Measurements from ENCODE around the gene LEMD1.
A peak's percentile ranks its signal among the peaks of the same experiment; 100 is the strongest.
"Not testable (repeated sequence)": the region's sequence is repeated elsewhere in the genome, so short reads cannot be mapped to it uniquely, and the experiment has no call there.

LEMD1 gene

GRCh38 chr1:205429762-205430695 is 8.2 kb upstream of the LEMD1 start:
- no peak for DNase-seq

- no peak for DNase-seq
These were observed 3.2 kb upstream of the LEMD1 start for GRCh38 chr1:205424901-205425600.

DNA sequence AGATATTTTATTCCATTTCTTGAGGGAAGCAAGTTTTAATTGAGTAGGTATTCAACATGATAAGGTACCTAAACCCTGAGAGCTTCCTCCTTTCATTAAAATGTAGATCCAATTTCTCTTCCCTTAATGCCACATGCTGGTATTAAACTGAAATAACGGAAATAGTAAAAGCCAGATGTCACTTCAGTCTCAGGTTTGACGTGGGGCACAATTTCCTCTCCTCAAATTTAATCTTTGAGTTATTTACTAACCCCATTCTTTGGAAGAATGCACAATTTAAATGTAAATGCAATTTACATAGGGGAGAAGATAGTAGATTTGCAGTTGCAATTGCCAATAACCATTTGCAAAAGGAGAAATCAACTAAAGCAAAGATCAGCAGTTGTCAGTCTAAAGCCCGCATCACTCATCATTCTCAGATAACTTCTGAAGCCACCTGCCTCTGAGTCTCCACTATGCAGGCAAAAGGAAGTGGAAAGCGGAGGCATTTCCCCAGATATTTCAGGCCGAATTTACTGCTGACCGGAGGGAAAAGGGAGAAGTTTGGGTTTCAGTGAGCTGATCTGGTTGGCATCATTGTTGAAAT is 2.1 kb upstream of the LEMD1 start:
- no peak for DNase-seq

DNA sequence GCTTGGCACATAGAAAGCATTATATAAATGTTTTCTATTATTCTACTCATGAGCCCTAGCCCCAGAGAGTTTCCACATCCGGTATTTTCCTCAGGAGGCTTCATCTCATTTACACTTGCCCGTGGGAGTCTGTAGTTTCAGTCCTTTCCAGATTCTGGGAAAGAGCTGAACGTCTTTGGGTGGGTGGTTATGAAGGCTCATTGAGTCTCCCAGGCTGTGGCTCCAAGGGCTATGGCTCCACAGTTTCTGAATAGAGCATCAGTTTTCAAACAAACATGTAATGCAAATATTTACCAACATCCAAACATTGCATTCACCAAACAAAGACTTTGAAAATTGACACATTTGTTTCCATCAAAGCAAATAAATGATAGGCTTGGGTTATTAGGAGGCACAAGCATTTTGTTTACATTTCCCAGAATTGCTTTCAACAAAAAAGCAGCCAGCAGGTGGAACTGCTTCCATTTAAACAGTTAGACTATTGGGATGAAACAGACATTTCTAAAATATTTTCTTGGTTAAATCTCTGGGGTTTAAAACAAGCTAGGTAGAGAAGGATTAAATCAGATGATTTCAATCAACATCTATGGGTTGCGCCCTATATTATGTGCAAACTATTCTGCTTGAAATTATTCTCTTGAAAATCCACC is 1.3 kb upstream of the LEMD1 start:
- DNase-seq, result no peak

DNA sequence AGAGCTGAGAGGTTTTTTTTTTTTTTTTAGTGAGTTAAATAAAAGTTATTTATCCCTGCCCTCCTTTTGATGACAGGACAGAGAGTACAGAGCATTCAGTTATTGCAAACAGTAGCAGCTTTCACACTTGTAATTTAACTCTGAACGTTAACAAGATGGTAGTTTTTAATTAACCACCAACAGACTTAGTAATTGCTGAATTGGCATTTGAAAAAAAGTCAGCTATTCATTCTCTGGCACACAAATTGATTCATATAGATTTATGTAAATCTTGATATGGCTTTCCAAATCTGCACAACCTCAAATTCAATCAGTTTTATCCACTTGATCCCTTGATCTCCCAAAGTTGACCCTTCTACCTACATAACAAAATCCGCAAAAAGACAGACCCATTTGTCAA is 918 bp downstream of the LEMD1 start:
- no peak for DNase-seq

DNA sequence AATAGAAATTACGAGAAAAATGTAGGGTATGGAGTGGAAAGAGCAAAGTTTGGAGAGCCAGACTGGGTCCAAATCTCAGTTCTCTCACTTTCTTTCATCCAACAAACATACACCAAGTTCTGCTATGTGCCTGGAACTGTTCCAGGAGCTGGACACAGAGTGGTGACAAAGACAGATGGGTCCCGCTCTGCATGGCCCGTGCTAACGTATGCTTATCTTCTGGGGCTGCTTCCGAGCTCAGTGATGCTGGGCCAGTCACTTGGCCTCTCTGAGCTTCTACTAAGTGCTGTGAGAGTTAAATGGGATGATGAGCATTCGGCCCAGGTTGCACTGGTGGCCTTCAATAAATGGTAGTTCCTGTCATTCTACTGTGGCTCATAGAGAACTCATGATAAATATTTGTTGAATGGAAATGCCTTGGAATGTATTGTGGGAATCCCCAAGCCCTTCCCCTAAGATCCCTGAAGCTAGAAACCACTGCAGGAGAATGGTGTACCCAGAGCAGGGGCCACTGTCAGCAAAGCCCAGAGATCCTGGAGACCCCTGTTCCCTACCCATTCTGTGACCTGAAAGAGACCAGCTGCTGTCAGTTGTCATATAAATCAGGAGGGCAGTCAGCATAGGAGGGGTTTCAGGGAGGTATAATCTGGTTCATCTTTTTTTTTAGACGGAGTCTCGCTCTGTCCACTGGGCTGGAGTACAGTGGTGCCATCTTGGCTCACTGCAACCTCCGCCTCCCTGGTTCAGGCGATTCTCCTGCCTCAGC is 3.8 kb downstream of the LEMD1 start:
- DNase-seq, result no peak

GRCh38 chr1:205416322-205416721 is 5.5 kb downstream of the LEMD1 start:
- no peak for DNase-seq

DNA sequence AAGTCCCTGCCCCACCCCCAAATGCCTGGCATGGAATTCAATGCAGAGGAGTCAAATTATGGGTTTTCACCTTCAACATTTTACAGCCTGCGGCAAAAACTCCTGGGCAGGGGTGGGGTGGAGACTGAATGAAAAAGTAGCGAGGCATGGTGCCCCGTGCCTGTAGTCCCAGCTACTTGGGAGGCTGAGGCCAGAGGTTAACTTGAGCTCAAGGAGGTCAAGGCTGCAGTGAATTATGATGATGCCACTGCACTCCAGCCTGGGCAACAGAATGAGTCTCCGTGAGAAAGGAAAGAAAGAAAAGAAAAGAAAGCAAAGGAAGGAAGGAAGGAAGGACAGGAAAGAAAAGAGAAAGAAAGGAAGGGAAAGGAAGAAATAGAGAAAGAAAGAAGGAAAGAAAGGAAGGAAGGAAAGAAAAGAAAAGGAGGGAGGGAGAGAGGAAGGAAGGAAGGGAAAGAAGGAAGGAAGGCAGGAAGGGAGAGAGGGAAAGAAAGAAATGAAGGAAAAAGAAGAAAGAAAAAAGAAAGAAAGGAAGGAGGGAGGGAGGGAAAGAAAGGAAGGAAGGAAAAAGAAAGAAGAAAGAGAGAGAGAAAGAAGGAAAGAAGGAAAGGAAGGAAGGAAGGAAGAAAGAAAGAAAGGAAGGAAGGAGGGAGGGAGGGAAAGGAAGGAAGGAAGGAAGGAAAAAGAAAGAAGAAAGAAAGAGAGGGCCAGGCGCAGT is 11.1 kb downstream of the LEMD1 start:
- no peak for DNase-seq

DNA sequence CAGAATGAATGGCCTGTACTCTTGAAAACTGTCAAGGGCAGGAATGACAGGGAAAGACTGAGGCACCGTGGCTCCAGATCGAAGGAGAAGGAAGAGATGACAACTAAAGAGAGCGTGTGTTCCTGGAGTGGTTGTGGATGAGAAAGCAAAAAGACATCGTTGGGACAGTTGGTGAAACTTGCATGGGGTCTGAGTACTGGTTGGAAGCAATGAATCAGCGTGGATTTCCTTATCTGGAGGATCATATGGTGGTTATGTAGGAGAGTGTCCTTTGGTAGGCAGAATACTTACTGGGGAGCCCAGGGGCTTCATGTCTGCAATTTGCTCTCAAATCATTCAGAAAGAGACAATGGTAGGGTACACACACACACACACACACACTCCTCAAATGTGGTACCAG is 13.9 kb downstream of the LEMD1 start:
- no peak for DNase-seq

DNA sequence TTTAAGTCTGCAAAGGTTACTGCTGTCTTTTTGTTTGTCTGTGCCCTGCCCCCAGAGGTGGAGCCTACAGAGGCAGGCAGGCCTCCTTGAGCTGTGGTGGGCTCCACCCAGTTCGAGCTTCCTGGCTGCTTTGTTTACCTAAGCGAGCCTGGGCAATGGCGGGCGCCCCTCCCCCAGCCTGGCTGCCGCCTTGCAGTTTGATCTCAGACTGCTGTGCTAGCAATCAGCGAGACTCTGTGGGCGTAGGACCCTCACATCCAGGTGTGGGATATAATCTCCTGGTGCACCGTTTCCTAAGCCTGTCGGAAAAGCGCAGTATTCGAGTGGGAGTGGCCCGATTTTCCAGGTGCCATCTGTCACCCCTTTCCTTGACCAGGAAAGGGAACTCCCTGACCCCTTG is 15.6 kb downstream of the LEMD1 start:
- DNase-seq, result not testable (repeated sequence)

DNA sequence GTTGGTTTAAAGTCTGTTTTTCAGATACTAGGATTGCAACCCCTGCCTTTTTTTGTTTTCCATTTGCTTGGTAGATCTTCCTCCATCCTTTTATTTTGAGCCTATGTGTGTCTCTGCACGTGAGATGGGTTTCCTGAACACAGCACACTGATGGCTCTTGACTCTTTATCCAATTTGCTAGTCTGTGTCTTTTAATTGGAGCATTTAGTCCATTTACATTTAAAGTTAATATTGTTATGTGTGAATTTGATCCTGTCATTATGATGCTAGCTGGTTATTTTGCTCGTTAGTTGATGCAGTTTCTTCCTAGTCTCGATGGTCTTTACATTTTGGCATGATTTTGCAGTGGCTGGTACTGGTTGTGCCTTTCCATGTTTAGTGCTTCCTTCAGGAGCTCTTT is 17.4 kb downstream of the LEMD1 start:
- not testable (repeated sequence) for DNase-seq

- no peak for DNase-seq
These were observed 23.3 kb downstream of the LEMD1 start for GRCh38 chr1:205398586-205398985.

GRCh38 chr1:205396967-205397616 is 24.8 kb downstream of the LEMD1 start:
- DNase-seq, result peak; percentile 32 to 41

DNA sequence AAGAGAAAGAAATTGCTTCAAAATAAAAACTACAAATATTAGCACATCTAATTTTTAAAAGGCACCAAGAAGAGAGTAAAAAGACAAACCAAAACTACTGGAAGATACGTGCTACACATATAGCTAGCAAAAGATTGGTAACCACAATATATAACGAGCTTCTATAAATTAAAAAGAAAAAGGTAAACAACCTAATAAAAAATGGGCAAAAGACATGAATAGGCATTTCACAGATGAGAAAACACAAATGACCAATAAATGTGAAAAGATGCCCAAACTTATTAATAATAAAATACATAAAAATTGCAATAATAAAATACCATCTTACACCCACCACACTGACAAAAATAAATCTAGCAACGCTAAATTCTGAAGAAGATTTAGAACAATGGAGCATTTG is 26.2 kb downstream of the LEMD1 start:
- DNase-seq, result no peak

- no peak for DNase-seq
These were observed 29.2 kb downstream of the LEMD1 start for GRCh38 chr1:205392650-205393049.

DNA sequence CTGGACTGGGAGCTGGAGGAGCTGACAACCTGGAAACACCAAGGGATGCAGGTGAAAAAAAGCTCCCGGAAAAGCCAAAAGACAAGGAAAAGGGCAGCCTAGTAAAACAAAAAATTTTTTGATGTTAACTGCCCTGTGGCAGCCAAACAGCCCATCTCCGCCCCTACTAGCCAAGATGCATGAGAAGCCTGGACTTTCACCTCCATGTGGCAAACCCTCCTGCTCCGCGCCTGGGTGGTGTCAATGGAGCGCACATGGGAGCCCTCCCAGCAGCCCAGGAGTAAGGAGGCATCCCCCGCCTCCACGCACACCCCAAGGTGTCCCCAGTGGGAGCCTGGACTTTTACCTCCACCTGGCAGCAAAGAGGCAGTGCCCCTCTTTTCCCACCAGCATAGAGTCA is 30.5 kb downstream of the LEMD1 start:
- no peak for DNase-seq

DNA sequence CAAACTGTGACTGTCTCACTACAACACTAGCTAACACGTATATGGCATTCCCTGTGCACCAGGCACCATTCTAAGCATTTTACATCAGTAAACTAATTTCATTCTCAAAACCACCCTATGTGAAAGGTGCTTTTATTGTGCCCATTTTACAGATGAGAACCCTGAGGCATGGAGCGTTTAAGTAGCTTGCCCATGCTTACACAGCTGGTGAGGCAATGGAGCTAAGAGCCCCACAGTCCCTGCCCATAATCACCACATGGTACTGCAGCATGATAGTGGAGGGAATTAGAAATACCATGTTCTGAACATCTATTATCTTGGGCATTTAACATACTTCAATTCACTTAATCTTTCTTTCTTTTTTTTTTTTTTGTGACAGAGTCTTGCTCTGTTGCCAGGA is 34.0 kb downstream of the LEMD1 start:
- no peak for DNase-seq

- not testable (repeated sequence) for DNase-seq
These were observed 38.9 kb downstream of the LEMD1 start for GRCh38 chr1:205382990-205383389.

DNA sequence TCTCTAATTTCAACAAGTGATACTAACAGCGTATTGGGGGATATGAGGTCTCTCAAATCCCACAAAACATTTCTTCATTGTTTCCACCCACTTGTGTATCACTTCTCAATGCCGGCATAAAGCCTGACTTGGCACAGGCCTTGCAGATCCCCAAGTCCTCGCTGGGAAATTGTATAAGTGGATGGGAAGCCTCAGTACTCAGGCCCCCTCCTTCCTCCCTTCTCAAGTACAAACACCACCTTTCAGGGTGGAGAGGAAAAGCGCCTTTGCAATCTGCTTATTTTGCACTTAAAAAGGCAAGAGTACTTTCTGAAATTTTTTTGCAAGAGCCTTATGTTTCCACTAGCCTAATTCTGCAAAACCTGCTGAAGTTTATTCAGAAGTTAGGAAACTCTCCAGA is 39.3 kb downstream of the LEMD1 start:
- DNase-seq, result no peak

DNA sequence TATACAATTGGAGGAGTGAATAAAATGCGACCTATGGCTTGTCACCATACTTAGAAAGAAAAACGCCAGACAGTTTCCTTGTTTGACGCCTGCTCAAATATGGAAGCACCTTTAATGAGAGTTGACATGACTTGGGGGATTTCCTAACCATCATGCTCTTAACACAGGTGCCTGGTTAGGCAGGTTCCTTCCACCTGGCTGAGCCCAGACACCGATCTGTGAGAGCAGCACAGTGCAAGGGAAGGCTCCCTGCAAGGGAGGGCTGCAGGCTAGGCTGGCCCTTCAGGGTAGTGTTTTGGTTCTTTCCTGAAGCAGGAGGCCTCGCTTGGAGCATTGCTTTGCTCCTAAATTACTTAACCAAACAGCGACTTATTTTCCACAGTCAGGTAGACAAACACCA is 40.6 kb downstream of the LEMD1 start:
- DNase-seq, result no peak

- no peak for DNase-seq
These were observed 41.0 kb downstream of the LEMD1 start for GRCh38 chr1:205380882-205381281.

Data from inflammatory macrophage (primary cell).